Nephron progenitor cell (in vitro differentiated cells): ENCODE data around the gene SLC1A7.

Experiments
- DNase-seq: peaks from one replicate; pipeline ENCODE4 v3.0.0; 2021
- H3K27ac Mint-ChIP-seq: 2 replicates; pipeline ENCODE4 v1.8.0; 2021; ENCODE audit warnings: mild to moderate bottlenecking, moderate library complexity, mixed read lengths
- H3K27me3 Mint-ChIP-seq: 2 replicates; pipeline ENCODE4 v1.8.0; 2021; ENCODE audit warnings: mild to moderate bottlenecking, low read depth, mixed read lengths; ENCODE audit not compliant: poor library complexity
- H3K36me3 Mint-ChIP-seq: 2 replicates; pipeline ENCODE4 v1.8.0; 2021; ENCODE audit warnings: low read depth, mixed read lengths
- H3K4me1 Mint-ChIP-seq: 2 replicates; pipeline ENCODE4 v1.8.0; 2021; ENCODE audit warnings: mixed read lengths
- H3K4me3 Mint-ChIP-seq: 2 replicates; pipeline ENCODE4 v1.8.0; 2021; ENCODE audit warnings: mild to moderate bottlenecking, moderate library complexity, mixed read lengths
- H3K9me3 Mint-ChIP-seq: 2 replicates; pipeline ENCODE4 v1.8.0; 2021; ENCODE audit warnings: mild to moderate bottlenecking, moderate library complexity, mixed read lengths
- CTCF ChIP-seq: fragments of 200-600 bp; sonication (generic); IDR thresholded peaks from 2 replicates; pipeline ENCODE4 v1.5.0; 2021; ENCODE audit warnings: antibody characterized with exemption

SLC1A7 gene

DNA sequence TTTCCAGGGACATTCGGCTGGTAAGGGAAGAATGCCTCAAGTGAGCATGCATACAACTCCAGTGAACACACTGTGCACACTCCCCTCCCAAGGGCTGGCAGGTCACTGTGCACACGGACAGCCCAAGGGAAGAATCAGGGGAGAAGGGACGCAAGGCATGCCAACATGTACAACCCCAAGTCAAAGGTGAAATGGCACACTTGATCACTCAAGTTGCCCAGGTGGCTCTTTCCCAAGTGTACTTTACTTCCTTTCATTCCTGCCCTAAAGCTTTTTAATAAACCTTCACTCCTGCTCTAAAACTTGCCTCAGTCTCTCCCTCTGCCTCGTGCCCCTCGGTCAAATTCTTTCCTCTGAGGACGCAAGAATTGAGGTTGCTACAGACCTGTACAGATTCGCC, 13.5 kb upstream of the SLC1A7 start:
- H3K36me3 Mint-ChIP-seq: no peaks in the 10 kb centered on the region
- no peak overlapping the region for H3K27ac Mint-ChIP-seq
- no peak for DNase-seq
- H3K27me3 Mint-ChIP-seq: peaks cover 5% of the 10 kb centered on the region
- H3K4me3 Mint-ChIP-seq: no peak overlapping the region
- no peak for TF ChIP-seq CTCF
- H3K4me1 Mint-ChIP-seq: no peaks in the 10 kb centered on the region
- H3K9me3 Mint-ChIP-seq: no peaks in the 10 kb centered on the region

- TF ChIP-seq CTCF: no peak
- no peaks in the 10 kb centered on the region for H3K36me3 Mint-ChIP-seq
- no peaks in the 10 kb centered on the region for H3K9me3 Mint-ChIP-seq
- H3K27me3 Mint-ChIP-seq: peaks cover 4% of the 10 kb centered on the region
- H3K27ac Mint-ChIP-seq: no peak overlapping the region
- no peak for DNase-seq
- no peak overlapping the region for H3K4me3 Mint-ChIP-seq
- no peaks in the 10 kb centered on the region for H3K4me1 Mint-ChIP-seq
Measured at GRCh38 chr1:53155534-53155933, 13.1 kb upstream of the SLC1A7 start.

DNA sequence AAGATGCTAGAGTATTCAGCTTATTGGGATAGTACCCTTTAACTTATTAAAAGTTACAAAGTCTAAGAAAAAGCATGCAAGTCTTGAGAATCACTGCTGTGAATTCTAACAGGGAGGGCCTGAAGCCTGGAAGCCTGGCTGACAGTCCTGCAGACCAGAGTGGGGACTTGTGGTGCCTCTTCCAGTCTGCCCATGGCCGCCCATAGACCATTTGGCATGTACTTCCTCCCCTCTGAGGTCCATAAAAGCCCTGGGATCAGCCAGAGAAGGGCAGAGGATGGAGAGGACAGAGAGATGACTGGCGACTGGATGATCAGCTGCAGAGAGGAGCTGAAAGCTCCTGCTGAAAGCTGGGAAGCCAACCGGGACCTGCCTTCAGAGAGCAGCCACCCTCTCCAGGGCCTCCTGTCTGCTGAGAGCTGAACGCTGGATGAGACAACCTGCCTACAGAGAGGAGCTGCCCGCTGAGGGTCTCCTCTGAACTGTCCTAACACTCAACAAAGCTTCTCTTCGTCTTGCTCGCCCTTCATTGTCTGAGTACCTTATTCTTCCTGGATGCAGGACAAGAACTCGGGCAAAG, 12.5 kb upstream of the SLC1A7 start:
- H3K4me1 Mint-ChIP-seq: no peaks in the 10 kb centered on the region
- no peak for TF ChIP-seq CTCF
- peaks cover 4% of the 10 kb centered on the region for H3K27me3 Mint-ChIP-seq

DNA sequence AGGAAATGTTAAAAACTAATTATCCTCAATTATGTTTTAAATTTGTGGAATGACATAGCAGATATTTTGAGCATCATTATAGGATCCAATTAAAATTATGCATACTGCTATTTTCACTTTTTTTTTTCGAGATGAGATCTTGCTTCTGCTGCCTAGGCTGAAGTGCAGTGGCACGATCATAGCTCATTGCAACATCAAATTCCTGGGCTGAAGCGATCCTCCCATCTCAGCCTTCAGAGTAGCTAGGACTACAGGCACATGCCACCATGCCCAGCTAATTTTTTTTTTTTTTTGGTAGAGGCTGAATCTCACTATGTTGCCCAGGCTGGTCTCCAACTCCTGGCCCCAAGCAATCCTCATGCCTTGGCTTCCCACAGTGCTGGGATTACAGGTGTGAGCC, 11.3 kb upstream of the SLC1A7 start:
- Mint-ChIP-seq H3K27ac (no peak overlapping the region), H3K27me3 (peaks cover 4% of the 10 kb centered on the region), H3K4me3 (no peak overlapping the region), H3K36me3 (no peaks in the 10 kb centered on the region), H3K4me1 (no peaks in the 10 kb centered on the region), H3K9me3 (no peaks in the 10 kb centered on the region)
- no peak for TF ChIP-seq CTCF
- no peak for DNase-seq

More for the DNA sequence above, 12.5 kb upstream of the SLC1A7 start:
- no peaks in the 10 kb centered on the region for H3K9me3 Mint-ChIP-seq
- DNase-seq: no peak
- no peak overlapping the region for H3K4me3 Mint-ChIP-seq
- no peak overlapping the region for H3K27ac Mint-ChIP-seq
- no peaks in the 10 kb centered on the region for H3K36me3 Mint-ChIP-seq

- H3K4me1 Mint-ChIP-seq: peaks cover 7% of the 10 kb centered on the region
- no peak for TF ChIP-seq CTCF
- H3K27ac Mint-ChIP-seq: no peak overlapping the region
- H3K9me3 Mint-ChIP-seq: no peaks in the 10 kb centered on the region
- no peak overlapping the region for H3K4me3 Mint-ChIP-seq
- H3K27me3 Mint-ChIP-seq: peaks cover 3% of the 10 kb centered on the region
- no peaks in the 10 kb centered on the region for H3K36me3 Mint-ChIP-seq
- no peak for DNase-seq
Measured at GRCh38 chr1:53148123-53148522, 5.7 kb upstream of the SLC1A7 start.

DNA sequence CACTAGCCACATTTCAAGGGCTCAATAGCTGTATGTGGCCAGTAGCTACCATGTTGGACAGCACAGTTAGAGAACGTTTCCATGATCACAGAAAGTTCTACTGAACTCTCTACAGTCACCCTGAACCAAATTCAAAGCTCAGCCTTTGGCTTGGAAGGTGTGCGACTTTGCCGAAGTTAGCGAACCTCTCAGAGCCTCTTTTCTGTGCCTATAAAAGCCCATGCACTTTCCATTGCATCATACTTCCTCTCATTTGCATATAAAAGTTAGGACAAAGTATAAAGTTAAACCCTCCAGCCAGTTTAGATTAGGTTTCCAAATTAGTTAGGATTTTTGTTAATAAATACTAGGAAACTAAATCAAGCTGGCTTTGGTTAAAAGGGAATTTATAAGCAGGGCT, 4.7 kb upstream of the SLC1A7 start:
- no peaks in the 10 kb centered on the region for H3K9me3 Mint-ChIP-seq
- no peak for DNase-seq
- peaks cover 3% of the 10 kb centered on the region for H3K27me3 Mint-ChIP-seq
- peaks cover 7% of the 10 kb centered on the region for H3K4me1 Mint-ChIP-seq
- no peaks in the 10 kb centered on the region for H3K36me3 Mint-ChIP-seq
- H3K4me3 Mint-ChIP-seq: no peak overlapping the region
- TF ChIP-seq CTCF: no peak
- no peak overlapping the region for H3K27ac Mint-ChIP-seq
